Measurements from ENCODE around the gene STX1A.

DNA sequence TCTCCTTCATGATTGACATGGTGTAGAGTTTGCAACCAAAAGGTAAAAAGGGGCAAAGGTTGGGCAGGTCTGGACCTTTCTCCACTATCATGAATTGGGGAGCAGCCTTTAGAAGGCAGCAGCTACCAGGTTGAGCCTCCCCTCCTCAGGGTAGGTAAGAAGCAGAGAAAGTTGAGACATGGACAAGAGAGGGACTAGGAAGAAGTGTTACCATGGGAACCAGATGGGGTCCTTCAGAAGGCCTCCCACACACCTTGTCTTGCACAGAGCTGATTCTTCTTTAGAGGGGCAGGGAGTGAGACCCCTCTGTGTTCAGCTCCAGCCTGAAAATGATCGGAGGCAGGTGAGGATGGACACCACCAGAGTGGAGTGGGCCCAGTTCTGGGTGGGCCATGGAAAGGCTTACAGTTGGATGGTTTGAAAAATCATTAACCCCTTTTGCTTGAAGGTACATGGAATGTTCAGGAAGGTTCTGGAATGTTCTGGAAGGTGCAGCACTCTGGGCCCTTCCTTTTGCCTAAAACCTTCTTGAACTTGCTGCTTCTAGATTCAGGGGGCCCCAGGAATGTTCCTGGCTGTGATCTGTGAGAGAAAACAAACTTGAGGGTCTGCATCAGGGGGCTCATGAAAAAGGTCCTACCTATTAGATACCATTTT lies 44.9 kb downstream of the STX1A start:
- TF ChIP-seq POLR2A (IDR thresholded peaks at IDR 0.05) (no peak), POLR2AphosphoS5 (IDR thresholded peaks at IDR 0.05) (no peak)
- TF ChIP-seq, protein P1, sequence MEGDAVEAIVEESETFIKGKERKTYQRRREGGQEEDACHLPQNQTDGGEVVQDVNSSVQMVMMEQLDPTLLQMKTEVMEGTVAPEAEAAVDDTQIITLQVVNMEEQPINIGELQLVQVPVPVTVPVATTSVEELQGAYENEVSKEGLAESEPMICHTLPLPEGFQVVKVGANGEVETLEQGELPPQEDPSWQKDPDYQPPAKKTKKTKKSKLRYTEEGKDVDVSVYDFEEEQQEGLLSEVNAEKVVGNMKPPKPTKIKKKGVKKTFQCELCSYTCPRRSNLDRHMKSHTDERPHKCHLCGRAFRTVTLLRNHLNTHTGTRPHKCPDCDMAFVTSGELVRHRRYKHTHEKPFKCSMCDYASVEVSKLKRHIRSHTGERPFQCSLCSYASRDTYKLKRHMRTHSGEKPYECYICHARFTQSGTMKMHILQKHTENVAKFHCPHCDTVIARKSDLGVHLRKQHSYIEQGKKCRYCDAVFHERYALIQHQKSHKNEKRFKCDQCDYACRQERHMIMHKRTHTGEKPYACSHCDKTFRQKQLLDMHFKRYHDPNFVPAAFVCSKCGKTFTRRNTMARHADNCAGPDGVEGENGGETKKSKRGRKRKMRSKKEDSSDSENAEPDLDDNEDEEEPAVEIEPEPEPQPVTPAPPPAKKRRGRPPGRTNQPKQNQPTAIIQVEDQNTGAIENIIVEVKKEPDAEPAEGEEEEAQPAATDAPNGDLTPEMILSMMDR (IDR thresholded peaks at IDR 0.05): no peak
